ENCODE data around the gene FOXP1. TPM values are rescaled to one million over a fixed set of nuclear protein-coding genes. Genes with fewer than 3 reads are reported as not detected.
A peak's percentile ranks its signal among the peaks of the same experiment; 100 is the strongest.

FOXP1 gene
- polyA plus RNA-seq (2011; rRNA removed), result 53.3 and 56.6 TPM in 2 replicates
- 294 TPM in 2 replicates for polyA minus RNA-seq (2011; rRNA and poly(A)+ RNA removed)

DNA sequence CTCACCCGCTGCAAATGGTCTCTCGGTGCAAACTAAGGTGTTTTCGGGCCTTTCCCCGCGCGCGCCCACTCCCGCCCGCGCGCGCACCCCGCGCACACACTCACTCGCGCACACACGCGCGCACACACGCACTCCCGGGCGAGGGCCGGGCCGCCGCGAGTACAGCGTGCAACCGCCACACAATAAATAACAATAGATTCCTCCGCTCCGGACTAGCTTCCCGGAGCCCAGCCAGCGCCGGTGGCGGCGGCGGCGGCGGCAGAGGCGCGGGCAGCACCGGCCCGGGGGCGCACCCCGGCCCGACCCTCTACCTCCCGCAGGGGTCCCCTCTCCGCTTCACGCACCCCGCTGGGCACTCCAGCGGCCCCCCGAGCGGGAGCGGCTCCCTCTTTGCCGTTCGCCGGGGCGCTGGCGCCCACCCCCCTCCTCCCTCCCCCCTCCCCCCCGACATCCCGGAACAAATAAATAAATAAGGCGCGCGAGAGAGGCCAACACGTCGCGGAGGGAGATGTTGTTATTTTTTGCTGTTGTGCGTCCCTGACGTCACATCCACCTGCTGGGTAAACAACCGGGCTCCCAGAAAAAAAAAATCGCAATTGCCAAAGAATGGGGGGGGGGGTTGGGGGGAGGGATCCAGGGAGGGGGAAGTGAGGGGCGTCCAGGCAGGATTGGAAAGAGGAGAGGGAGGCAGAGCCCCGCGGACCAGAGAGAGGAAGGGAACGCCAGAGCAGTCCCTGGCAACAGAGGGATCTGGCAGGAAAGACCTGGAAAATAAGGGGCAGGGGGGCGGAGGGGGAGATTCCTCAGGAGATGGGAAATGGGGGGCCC, at the start of gene FOXP1:
Gene FOXP1 (minus strand): TSS at position 163 of the 828 bp plus-strand sequence. CDS start 385,347 bp downstream, outside the sequence.
- TF ChIP-seq, protein P1, sequence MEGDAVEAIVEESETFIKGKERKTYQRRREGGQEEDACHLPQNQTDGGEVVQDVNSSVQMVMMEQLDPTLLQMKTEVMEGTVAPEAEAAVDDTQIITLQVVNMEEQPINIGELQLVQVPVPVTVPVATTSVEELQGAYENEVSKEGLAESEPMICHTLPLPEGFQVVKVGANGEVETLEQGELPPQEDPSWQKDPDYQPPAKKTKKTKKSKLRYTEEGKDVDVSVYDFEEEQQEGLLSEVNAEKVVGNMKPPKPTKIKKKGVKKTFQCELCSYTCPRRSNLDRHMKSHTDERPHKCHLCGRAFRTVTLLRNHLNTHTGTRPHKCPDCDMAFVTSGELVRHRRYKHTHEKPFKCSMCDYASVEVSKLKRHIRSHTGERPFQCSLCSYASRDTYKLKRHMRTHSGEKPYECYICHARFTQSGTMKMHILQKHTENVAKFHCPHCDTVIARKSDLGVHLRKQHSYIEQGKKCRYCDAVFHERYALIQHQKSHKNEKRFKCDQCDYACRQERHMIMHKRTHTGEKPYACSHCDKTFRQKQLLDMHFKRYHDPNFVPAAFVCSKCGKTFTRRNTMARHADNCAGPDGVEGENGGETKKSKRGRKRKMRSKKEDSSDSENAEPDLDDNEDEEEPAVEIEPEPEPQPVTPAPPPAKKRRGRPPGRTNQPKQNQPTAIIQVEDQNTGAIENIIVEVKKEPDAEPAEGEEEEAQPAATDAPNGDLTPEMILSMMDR (IDR thresholded peaks at IDR 0.05; ENCODE audit: low read depth, low read length), result no peak
- peak within 1 kb of the TSS; percentile 84 for H3K27ac ChIP-seq (ENCODE audit: low read depth, low read length)
- ChIA-PET POLR2A (interaction anchor here (0.6 to 1.5 kb wide), 8 partner anchors 34 to 465 kb away, joined by 3 to 11 read pairs (median 4); no protein-coding TSS in a partner anchor), CTCF (interaction anchor here (1.3 kb wide), 1 partner anchor 97 kb away, joined by 6 read pairs; no protein-coding TSS in a partner anchor)
- peak within 1 kb of the TSS; percentile 87 for H3K4me3 ChIP-seq (ENCODE audit: low read depth, low read length)
- no peak for DNase-seq (ENCODE audit: low read depth, low spot score)
- H3K9me3 ChIP-seq (ENCODE audit: control insufficient read depth, insufficient read depth, low read length), result no peaks in the 10 kb centered on the region
- H3K27me3 ChIP-seq (ENCODE audit: control insufficient read depth, insufficient read depth, low read length), result no peaks in the 10 kb centered on the region

GRCh38 chr3:71629711-71630110, 46.2 kb upstream of the FOXP1 start:
- no peak overlapping the region for H3K4me3 ChIP-seq (ENCODE audit: low read depth, low read length)
- ChIA-PET POLR2A (no interaction called here), CTCF (no interaction called here)
- H3K27me3 ChIP-seq (ENCODE audit: control insufficient read depth, insufficient read depth, low read length), result peaks cover 10% of the 10 kb centered on the region
- TF ChIP-seq, protein P1 (IDR thresholded peaks at IDR 0.05; ENCODE audit: low read depth, low read length), result no peak
- no peak overlapping the region for H3K27ac ChIP-seq (ENCODE audit: low read depth, low read length)
- no peak for DNase-seq (ENCODE audit: low read depth, low spot score)
- no peaks in the 10 kb centered on the region for H3K9me3 ChIP-seq (ENCODE audit: control insufficient read depth, insufficient read depth, low read length)

DNA sequence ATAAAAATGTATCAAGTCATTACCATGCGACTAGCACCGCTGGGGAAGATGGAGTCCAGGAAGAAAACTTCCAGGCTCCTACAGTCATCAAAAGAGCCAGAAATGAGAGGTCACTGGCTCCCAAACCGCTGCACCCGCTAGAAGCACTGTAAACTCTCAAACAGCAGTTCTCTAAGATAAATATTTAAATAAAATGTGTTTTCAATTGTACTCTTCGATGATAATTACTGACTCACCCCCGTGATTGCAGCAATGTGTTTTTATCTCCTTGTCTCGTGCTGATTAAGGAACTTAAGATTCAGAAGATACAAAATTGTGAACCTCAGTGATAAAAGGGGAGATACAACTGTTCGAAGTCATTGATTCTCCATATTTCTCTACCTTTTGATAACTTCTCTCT, 45.8 kb upstream of the FOXP1 start:
- Histone ChIP-seq H3K4me3 (ENCODE audit: low read depth, low read length) (no peak overlapping the region), H3K27ac (ENCODE audit: low read depth, low read length) (no peak overlapping the region), H3K9me3 (ENCODE audit: control insufficient read depth, insufficient read depth, low read length) (no peaks in the 10 kb centered on the region), H3K27me3 (ENCODE audit: control insufficient read depth, insufficient read depth, low read length) (peaks cover 10% of the 10 kb centered on the region)
- CTCF ChIA-PET, result no interaction called here
- TF ChIP-seq, protein P1 (IDR thresholded peaks at IDR 0.05; ENCODE audit: low read depth, low read length), result no peak
- POLR2A ChIA-PET, result no interaction called here
- peak; percentile 33 for DNase-seq (ENCODE audit: low read depth, low spot score)

- Histone ChIP-seq H3K27me3 (ENCODE audit: control insufficient read depth, insufficient read depth, low read length) (peaks cover 10% of the 10 kb centered on the region), H3K27ac (ENCODE audit: low read depth, low read length) (no peak overlapping the region), H3K4me3 (ENCODE audit: low read depth, low read length) (no peak overlapping the region), H3K9me3 (ENCODE audit: control insufficient read depth, insufficient read depth, low read length) (no peaks in the 10 kb centered on the region)
- POLR2A ChIA-PET, result no interaction called here
- no peak for DNase-seq (ENCODE audit: low read depth, low spot score)
- CTCF ChIA-PET, result interaction anchor here (0.7 to 1.1 kb wide), 2 partner anchors 27 to 231 kb away, joined by 3 read pairs; no protein-coding TSS in a partner anchor
- TF ChIP-seq, protein P1 (IDR thresholded peaks at IDR 0.05; ENCODE audit: low read depth, low read length), result no peak
Measured at GRCh38 chr3:71628522-71628921, 45.0 kb upstream of the FOXP1 start.

- POLR2A ChIA-PET, result no interaction called here
- CTCF ChIA-PET, result interaction anchor here (1.1 kb wide), 1 partner anchor 1089 kb away, joined by 3 read pairs; no protein-coding TSS in a partner anchor
Measured at GRCh38 chr3:71625676-71626075, 42.1 kb upstream of the FOXP1 start.

More at GRCh38 chr3:71625676-71626075, 42.1 kb upstream of the FOXP1 start:
- Histone ChIP-seq H3K4me3 (ENCODE audit: low read depth, low read length) (no peak overlapping the region), H3K9me3 (ENCODE audit: control insufficient read depth, insufficient read depth, low read length) (no peaks in the 10 kb centered on the region), H3K27me3 (ENCODE audit: control insufficient read depth, insufficient read depth, low read length) (peaks cover 18% of the 10 kb centered on the region), H3K27ac (ENCODE audit: low read depth, low read length) (no peak overlapping the region)
- DNase-seq (ENCODE audit: low read depth, low spot score), result no peak
- TF ChIP-seq, protein P1 (IDR thresholded peaks at IDR 0.05; ENCODE audit: low read depth, low read length), result no peak

Measured in AG04450 (cell line).